GM23338 (cell line): ENCODE results near the gene SLC6A19.

ENCODE experiments used
- CREB1 ChIP-seq: fragments of 250-450 bp; sonication (Bioruptor Pico); IDR thresholded peaks from 2 replicates; pipeline ENCODE4 v1.5.0; 2020; ENCODE audit warnings: low read depth, mild to moderate bottlenecking, moderate library complexity
- CTCF ChIP-seq, 2 experiments: fragments of 200-600 bp in 1 of 2; sonication (generic) in 1 of 2; conservative IDR thresholded peaks; 2 replicates each; pipeline versions ENCODE4 v1.5.1 to v1.6.1; 2016 to 2017; ENCODE audit warnings: antibody characterized with exemption in 2 of 2, low read depth in 2 of 2, mild to moderate bottlenecking in 2 of 2, moderate library complexity in 1 of 2
- ETS1 ChIP-seq: IDR thresholded peaks from 2 replicates; pipeline ENCODE4 v1.6.1; 2016; ENCODE audit warnings: antibody characterized with exemption
- EZH2 ChIP-seq: fragments of 200-600 bp; sonication (generic); IDR thresholded peaks from one replicate; pipeline ENCODE4 v1.8.0; 2017; ENCODE audit warnings: antibody characterized with exemption, mild to moderate bottlenecking, low read depth; ENCODE audit not compliant: unreplicated experiment
- EZH2phosphoT487 ChIP-seq: fragments of 200-600 bp; sonication (generic); IDR thresholded peaks from one replicate; pipeline ENCODE4 v1.8.1; 2018; ENCODE audit warnings: antibody characterized with exemption; ENCODE audit not compliant: unreplicated experiment
- JUNB ChIP-seq: IDR thresholded peaks from one replicate; pipeline ENCODE4 v1.6.1; 2016; ENCODE audit warnings: antibody characterized with exemption; ENCODE audit not compliant: unreplicated experiment
- POLR2AphosphoS5 ChIP-seq: IDR thresholded peaks from 2 replicates; pipeline ENCODE4 v1.6.1; 2016; ENCODE audit warnings: antibody characterized with exemption, low read depth
- REST ChIP-seq: IDR thresholded peaks from one replicate; pipeline ENCODE4 v1.6.1; 2018; ENCODE audit warnings: antibody characterized with exemption; ENCODE audit not compliant: unreplicated experiment
- STAT1 ChIP-seq: IDR thresholded peaks from one replicate; pipeline ENCODE4 v1.6.1; 2016; ENCODE audit warnings: antibody characterized with exemption; ENCODE audit not compliant: unreplicated experiment
- ZNF114 ChIP-seq: fragments of 250-450 bp; sonication (Bioruptor Pico); IDR thresholded peaks from 2 replicates; pipeline ENCODE4 v1.5.0; 2020; ENCODE audit warnings: mild to moderate bottlenecking, moderate library complexity
- ZNF331 ChIP-seq: fragments of 250-450 bp; sonication (Bioruptor Pico); IDR thresholded peaks from 2 replicates; pipeline ENCODE4 v1.5.0; 2020; ENCODE audit warnings: low read depth, mild to moderate bottlenecking, moderate library complexity

- TF ChIP-seq EZH2: no peak
- TF ChIP-seq CTCF (conservative IDR thresholded peaks at IDR 0.05; ENCODE audit: low read depth in 2 of 2): no peak
- no peak for TF ChIP-seq REST
- TF ChIP-seq POLR2AphosphoS5: no peak
- TF ChIP-seq ETS1: no peak
- no peak for TF ChIP-seq JUNB
- no peak for TF ChIP-seq ZNF331 (CRISPR knock-in tag)
- no peak for TF ChIP-seq EZH2phosphoT487
- no peak for TF ChIP-seq CREB1 (CRISPR knock-in tag)
- TF ChIP-seq ZNF114 (CRISPR knock-in tag): no peak
- TF ChIP-seq STAT1: no peak
These were observed 56.4 kb downstream of the SLC6A19 start for GRCh38 chr5:1257841-1258240.
